ENCODE data around the gene RNF123.
A peak's percentile ranks its signal among the peaks of the same experiment; 100 is the strongest.

RNF123 gene

GRCh38 chr3:49689046-49689907, at the start of gene RNF123, which contains the start of gene MST1:
RNF123 (plus strand) TSS chr3:49689557; CDS start chr3:49691166, 1,609 bp downstream.
MST1 (minus strand) TSS chr3:49689474; CDS start chr3:49688691, 783 bp downstream.
- peak; percentile 85 to 89 for DNase-seq (ENCODE audit: low read depth in 2 of 2)

- DNase-seq (ENCODE audit: low read depth in 2 of 2): no peak
Observed at GRCh38 chr3:49641292-49641691, 48.1 kb upstream of the RNF123 start.

- no peak for DNase-seq (ENCODE audit: low read depth in 2 of 2)
Observed at GRCh38 chr3:49641921-49642707, 47.2 kb upstream of the RNF123 start.

DNA sequence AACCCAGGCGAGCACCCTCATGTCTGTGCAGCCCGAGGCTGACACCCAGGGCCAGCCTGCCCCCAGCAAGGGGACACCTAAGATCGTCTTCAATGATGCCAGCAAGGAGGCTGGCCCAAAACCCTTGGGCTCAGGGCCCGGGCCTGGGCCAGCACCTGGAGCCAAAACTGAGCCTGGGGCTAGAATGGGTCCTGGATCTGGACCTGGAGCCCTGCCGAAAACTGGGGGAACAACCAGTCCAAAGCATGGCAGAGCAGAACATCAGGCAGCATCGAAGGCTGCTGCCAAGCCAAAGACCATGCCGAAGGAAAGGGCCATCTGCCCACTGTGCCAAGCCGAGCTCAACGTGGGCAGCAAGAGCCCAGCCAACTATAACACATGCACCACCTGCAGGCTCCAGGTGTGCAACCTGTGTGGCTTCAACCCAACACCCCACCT, 46.6 kb upstream of the RNF123 start:
- no peak for DNase-seq (ENCODE audit: low read depth in 2 of 2)

GRCh38 chr3:49644684-49645083, 44.7 kb upstream of the RNF123 start:
- no peak for DNase-seq (ENCODE audit: low read depth in 2 of 2)

GRCh38 chr3:49646236-49646635, 43.1 kb upstream of the RNF123 start:
- no peak for DNase-seq (ENCODE audit: low read depth in 2 of 2)

- DNase-seq (ENCODE audit: low read depth in 2 of 2): no peak
Observed at GRCh38 chr3:49647741-49648140, 41.6 kb upstream of the RNF123 start.

DNA sequence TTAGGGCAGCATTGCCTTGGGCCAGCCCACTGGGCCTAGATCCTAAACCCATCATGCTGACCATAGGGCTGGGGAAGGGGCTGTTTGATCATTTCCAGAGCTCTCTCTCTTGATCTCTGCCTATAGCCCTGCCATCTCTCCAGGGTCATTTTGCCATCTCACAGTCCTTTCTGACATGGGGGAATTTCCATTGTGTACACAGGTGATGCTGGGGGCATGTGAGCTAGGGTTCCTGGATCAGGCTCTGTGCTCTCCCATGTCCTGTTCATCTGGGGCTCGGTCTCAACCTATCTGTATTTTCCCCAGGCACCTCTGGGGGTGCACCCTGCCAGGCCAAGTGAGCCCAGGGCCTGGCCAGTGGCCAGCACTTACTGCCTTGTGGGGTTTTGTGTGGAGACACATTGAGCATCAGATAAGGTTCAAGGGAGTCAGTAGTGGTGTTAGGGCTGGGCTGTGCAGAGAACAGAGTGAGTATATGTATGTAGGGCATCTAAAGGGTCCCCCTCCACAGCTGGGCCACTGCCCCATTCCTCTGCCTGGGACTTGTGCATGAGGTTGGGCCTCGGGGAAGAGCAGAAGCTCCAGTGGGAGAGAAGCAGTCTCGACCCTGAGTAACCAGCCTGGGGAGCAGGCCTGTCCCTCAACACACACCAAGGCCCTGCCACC, 40.9 kb upstream of the RNF123 start:
- no peak for DNase-seq (ENCODE audit: low read depth in 2 of 2)

GRCh38 chr3:49649576-49649975, 39.8 kb upstream of the RNF123 start:
- no peak for DNase-seq (ENCODE audit: low read depth in 2 of 2)

GRCh38 chr3:49650177-49650576, 39.2 kb upstream of the RNF123 start:
- DNase-seq (ENCODE audit: low read depth in 2 of 2): no peak

DNA sequence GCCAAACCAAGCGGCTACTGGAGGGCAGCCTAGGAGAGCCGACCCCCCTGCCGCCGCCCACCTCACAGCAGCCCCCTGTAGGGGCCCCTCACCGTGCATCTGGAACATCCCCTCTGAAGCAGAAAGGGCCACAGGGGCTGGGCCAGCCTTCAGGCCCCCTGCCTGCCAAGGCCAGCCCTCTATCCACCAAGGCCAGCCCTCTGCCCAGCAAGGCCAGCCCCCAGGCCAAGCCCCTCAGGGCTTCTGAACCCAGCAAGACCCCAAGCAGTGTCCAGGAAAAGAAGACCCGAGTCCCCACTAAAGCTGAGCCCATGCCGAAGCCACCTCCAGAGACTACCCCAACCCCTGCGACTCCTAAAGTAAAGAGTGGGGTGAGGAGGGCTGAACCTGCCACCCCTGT, 38.7 kb upstream of the RNF123 start:
- DNase-seq (ENCODE audit: low read depth in 2 of 2): no peak

DNA sequence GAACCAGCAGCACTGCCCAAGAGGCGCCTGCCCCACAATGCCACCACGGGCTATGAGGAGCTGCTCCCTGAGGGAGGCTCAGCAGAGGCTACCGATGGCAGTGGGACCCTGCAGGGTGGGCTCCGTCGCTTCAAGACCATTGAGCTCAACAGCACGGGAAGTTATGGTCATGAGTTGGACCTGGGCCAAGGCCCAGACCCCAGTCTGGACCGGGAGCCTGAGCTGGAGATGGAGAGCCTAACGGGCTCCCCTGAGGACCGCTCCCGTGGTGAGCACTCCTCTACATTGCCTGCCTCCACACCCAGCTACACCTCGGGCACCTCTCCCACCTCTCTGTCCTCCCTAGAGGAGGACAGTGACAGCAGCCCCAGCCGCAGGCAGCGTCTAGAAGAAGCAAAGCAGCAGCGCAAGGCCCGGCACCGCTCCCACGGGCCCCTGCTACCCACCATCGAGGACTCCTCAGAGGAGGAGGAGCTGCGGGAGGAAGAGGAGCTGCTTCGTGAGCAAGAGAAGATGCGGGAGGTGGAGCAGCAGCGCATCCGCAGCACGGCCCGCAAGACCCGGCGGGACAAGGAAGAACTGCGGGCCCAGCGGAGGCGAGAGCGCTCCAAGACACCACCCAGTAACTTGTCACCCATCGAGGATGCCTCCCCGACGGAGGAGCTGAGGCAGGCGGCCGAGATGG, 37.0 kb upstream of the RNF123 start:
- no peak for DNase-seq (ENCODE audit: low read depth in 2 of 2)

- DNase-seq (ENCODE audit: low read depth in 2 of 2): no peak
Observed at GRCh38 chr3:49652903-49653415, 36.4 kb upstream of the RNF123 start.

DNA sequence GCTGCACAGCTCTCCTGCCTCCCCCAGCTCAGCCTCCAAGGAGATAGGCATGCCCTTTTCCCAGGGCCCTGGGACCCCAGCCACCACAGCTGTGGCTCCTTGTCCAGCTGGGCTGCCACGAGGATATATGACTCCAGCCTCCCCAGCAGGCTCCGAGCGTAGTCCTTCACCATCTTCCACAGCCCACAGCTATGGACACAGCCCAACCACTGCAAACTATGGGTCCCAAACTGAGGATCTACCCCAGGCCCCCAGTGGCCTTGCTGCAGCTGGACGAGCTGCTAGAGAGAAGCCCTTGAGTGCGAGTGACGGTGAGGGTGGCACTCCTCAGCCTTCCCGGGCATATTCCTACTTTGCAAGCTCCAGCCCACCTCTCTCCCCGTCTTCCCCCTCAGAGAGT, 35.7 kb upstream of the RNF123 start:
- DNase-seq (ENCODE audit: low read depth in 2 of 2): no peak

DNA sequence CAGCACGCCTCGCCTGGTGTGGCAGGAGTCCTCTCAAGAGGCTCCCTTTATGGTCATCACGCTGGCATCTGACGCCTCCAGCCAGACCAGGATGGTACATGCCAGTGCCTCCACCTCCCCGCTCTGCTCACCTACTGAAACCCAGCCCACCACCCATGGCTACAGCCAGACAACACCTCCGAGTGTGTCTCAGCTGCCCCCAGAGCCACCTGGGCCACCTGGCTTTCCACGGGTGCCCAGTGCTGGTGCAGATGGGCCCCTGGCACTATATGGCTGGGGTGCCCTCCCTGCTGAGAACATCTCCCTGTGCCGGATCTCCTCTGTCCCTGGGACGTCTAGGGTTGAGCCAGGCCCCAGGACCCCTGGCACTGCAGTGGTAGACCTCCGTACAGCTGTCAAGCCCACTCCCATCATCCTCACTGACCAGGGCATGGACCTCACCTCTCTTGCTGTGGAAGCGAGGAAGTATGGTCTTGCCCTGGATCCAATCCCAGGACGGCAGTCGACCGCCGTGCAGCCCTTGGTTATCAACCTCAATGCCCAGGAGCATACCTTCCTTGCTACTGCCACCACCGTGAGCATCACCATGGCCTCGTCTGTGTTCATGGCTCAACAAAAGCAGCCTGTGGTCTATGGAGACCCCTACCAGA, 35.1 kb upstream of the RNF123 start:
- no peak for DNase-seq (ENCODE audit: low read depth in 2 of 2)

DNA sequence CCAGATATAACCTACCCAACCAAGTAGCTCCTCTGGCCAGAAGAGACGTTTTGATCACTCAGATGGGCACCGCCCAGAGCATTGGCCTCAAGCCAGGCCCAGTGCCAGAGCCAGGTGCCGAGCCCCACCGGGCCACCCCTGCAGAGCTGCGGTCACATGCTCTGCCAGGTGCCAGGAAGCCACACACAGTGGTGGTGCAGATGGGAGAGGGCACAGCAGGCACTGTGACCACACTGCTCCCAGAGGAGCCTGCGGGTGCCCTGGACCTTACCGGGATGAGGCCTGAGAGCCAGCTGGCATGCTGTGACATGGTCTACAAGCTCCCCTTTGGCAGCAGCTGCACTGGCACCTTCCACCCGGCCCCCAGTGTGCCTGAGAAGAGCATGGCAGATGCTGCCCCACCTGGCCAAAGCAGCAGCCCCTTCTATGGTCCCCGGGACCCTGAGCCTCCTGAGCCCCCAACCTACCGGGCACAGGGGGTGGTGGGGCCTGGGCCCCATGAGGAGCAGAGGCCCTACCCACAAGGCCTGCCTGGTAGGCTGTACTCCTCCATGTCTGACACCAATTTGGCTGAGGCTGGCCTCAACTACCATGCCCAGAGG, 34.3 kb upstream of the RNF123 start:
- no peak for DNase-seq (ENCODE audit: low read depth in 2 of 2)

DNA sequence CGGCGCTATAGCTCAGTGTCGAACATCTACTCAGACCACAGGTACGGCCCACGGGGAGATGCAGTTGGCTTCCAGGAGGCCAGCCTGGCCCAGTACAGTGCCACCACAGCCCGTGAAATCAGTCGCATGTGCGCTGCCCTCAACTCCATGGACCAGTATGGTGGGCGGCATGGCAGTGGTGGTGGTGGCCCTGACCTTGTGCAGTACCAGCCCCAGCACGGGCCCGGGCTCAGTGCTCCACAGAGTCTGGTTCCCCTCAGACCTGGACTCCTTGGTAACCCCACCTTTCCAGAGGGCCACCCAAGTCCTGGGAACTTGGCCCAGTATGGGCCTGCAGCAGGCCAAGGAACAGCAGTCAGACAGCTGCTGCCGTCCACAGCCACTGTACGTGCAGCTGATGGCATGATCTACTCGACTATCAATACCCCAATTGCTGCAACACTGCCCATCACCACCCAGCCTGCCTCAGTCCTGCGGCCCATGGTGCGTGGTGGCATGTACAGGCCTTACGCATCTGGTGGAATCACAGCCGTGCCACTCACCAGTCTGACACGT, 33.5 kb upstream of the RNF123 start:
- DNase-seq (ENCODE audit: low read depth in 2 of 2): no peak

GRCh38 chr3:49656541-49657112, 32.7 kb upstream of the RNF123 start:
- DNase-seq (ENCODE audit: low read depth in 2 of 2): no peak

GRCh38 chr3:49657208-49657915, 32.0 kb upstream of the RNF123 start:
- DNase-seq (ENCODE audit: low read depth in 2 of 2): no peak

All from stimulated activated CD8-positive, alpha-beta memory T cell treated with anti-CD3 and anti-CD28 coated beads, Interleukin-15, amount 100 ng/mL, for 48 hours (primary cell).